Measurements from ENCODE around the gene DOC2A. TPM values are rescaled to one million over a fixed set of nuclear protein-coding genes. Genes with fewer than 3 reads are reported as not detected.

Gene DOC2A
- total RNA-seq, 2 donors from 2014 or later, result 0.16 TPM; not detected in 1

GRCh38 chr16:29994600-29995323, 16.1 kb downstream of the DOC2A start:
- H3K36me3 Mint-ChIP-seq (ENCODE audit: low read depth), result no peaks in the 10 kb centered on the region
- peaks cover 24% of the 10 kb centered on the region for H3K4me1 Mint-ChIP-seq
- H3K9me3 ChIP-seq (ENCODE audit: control insufficient read depth, low read length, poor library complexity, severe bottlenecking), result no peaks in the 10 kb centered on the region
- peak overlapping the region; percentile 98 for H3K4me3 Mint-ChIP-seq
- ATAC-seq (no peak), DNase-seq (no peak)
- H3K27me3 Mint-ChIP-seq, result no peaks in the 10 kb centered on the region
- peak overlapping the region; percentile 94 for H3K27ac Mint-ChIP-seq

- peak overlapping the region; percentile 79 for H3K4me3 Mint-ChIP-seq
- H3K4me1 Mint-ChIP-seq, result peaks cover 24% of the 10 kb centered on the region
- no peaks in the 10 kb centered on the region for H3K9me3 ChIP-seq (ENCODE audit: control insufficient read depth, low read length, poor library complexity, severe bottlenecking)
- no peak for ATAC-seq
- no peaks in the 10 kb centered on the region for H3K36me3 Mint-ChIP-seq (ENCODE audit: low read depth)
- peak overlapping the region; percentile 94 for H3K27ac Mint-ChIP-seq
- no peaks in the 10 kb centered on the region for H3K27me3 Mint-ChIP-seq
- no peak for DNase-seq
These were observed 16.8 kb downstream of the DOC2A start for GRCh38 chr16:29993903-29994599.

- ATAC-seq (no peak), DNase-seq (no peak)
- peak overlapping the region; percentile 79 for H3K4me3 Mint-ChIP-seq
- H3K27ac Mint-ChIP-seq, result peak overlapping the region; percentile 94
- H3K27me3 Mint-ChIP-seq, result no peaks in the 10 kb centered on the region
- peaks cover 2% of the 10 kb centered on the region for H3K36me3 Mint-ChIP-seq (ENCODE audit: low read depth)
- H3K9me3 ChIP-seq (ENCODE audit: control insufficient read depth, low read length, poor library complexity, severe bottlenecking), result no peaks in the 10 kb centered on the region
- H3K4me1 Mint-ChIP-seq, result peaks cover 26% of the 10 kb centered on the region
These were observed 17.5 kb downstream of the DOC2A start for GRCh38 chr16:29993191-29993902.

- H3K9me3 ChIP-seq (ENCODE audit: control insufficient read depth, low read length, poor library complexity, severe bottlenecking), result no peaks in the 10 kb centered on the region
- DNase-seq (no peak), ATAC-seq (no peak)
- Mint-ChIP-seq H3K27me3 (no peaks in the 10 kb centered on the region), H3K4me1 (peaks cover 29% of the 10 kb centered on the region), H3K4me3 (no peak overlapping the region), H3K27ac (no peak overlapping the region), H3K36me3 (ENCODE audit: low read depth) (peaks cover 2% of the 10 kb centered on the region)
These were observed 18.4 kb downstream of the DOC2A start for GRCh38 chr16:29992344-29992967.

- DNase-seq, result no peak
- Mint-ChIP-seq H3K36me3 (ENCODE audit: low read depth) (peaks cover 2% of the 10 kb centered on the region), H3K4me3 (no peak overlapping the region), H3K27ac (no peak overlapping the region), H3K27me3 (no peaks in the 10 kb centered on the region), H3K4me1 (peaks cover 24% of the 10 kb centered on the region)
- H3K9me3 ChIP-seq (ENCODE audit: control insufficient read depth, low read length, poor library complexity, severe bottlenecking), result no peaks in the 10 kb centered on the region
- no peak for ATAC-seq
These were observed 19.3 kb downstream of the DOC2A start for GRCh38 chr16:29991571-29991904.

- Mint-ChIP-seq H3K27ac (no peak overlapping the region), H3K36me3 (ENCODE audit: low read depth) (peaks cover 2% of the 10 kb centered on the region), H3K4me1 (peaks cover 21% of the 10 kb centered on the region), H3K4me3 (peak overlapping the region; percentile 19), H3K27me3 (no peaks in the 10 kb centered on the region)
- ATAC-seq (no peak), DNase-seq (no peak)
- H3K9me3 ChIP-seq (ENCODE audit: control insufficient read depth, low read length, poor library complexity, severe bottlenecking), result no peaks in the 10 kb centered on the region
These were observed 19.8 kb downstream of the DOC2A start for GRCh38 chr16:29990883-29991570.

GRCh38 chr16:29990034-29990433, 20.8 kb downstream of the DOC2A start:
- Mint-ChIP-seq H3K4me3 (no peak overlapping the region), H3K27me3 (no peaks in the 10 kb centered on the region), H3K36me3 (ENCODE audit: low read depth) (peaks cover 7% of the 10 kb centered on the region), H3K4me1 (peaks cover 19% of the 10 kb centered on the region), H3K27ac (no peak overlapping the region)
- ATAC-seq, result no peak
- DNase-seq, result no peak
- H3K9me3 ChIP-seq (ENCODE audit: control insufficient read depth, low read length, poor library complexity, severe bottlenecking), result no peaks in the 10 kb centered on the region

- no peak for DNase-seq
- no peaks in the 10 kb centered on the region for H3K9me3 ChIP-seq (ENCODE audit: control insufficient read depth, low read length, poor library complexity, severe bottlenecking)
- peaks cover 12% of the 10 kb centered on the region for H3K4me1 Mint-ChIP-seq
- H3K27me3 Mint-ChIP-seq, result no peaks in the 10 kb centered on the region
- no peak overlapping the region for H3K4me3 Mint-ChIP-seq
- H3K36me3 Mint-ChIP-seq (ENCODE audit: low read depth), result peaks cover 8% of the 10 kb centered on the region
- no peak for ATAC-seq
- no peak overlapping the region for H3K27ac Mint-ChIP-seq
These were observed 21.5 kb downstream of the DOC2A start for GRCh38 chr16:29989111-29989858.

GRCh38 chr16:29988346-29989075, 22.3 kb downstream of the DOC2A start:
- H3K36me3 Mint-ChIP-seq (ENCODE audit: low read depth), result peaks cover 10% of the 10 kb centered on the region
- H3K27me3 Mint-ChIP-seq, result no peaks in the 10 kb centered on the region
- peaks cover 7% of the 10 kb centered on the region for H3K4me1 Mint-ChIP-seq
- H3K4me3 Mint-ChIP-seq, result no peak overlapping the region
- ATAC-seq, result no peak
- H3K9me3 ChIP-seq (ENCODE audit: control insufficient read depth, low read length, poor library complexity, severe bottlenecking), result no peaks in the 10 kb centered on the region
- no peak for DNase-seq
- H3K27ac Mint-ChIP-seq, result no peak overlapping the region

- Mint-ChIP-seq H3K27ac (no peak overlapping the region), H3K36me3 (ENCODE audit: low read depth) (peaks cover 10% of the 10 kb centered on the region), H3K4me1 (peaks cover 7% of the 10 kb centered on the region), H3K4me3 (no peak overlapping the region), H3K27me3 (no peaks in the 10 kb centered on the region)
- no peak for ATAC-seq
- H3K9me3 ChIP-seq (ENCODE audit: control insufficient read depth, low read length, poor library complexity, severe bottlenecking), result no peaks in the 10 kb centered on the region
- DNase-seq, result no peak
These were observed 23.3 kb downstream of the DOC2A start for GRCh38 chr16:29987371-29988085.

- peaks cover 7% of the 10 kb centered on the region for H3K4me1 Mint-ChIP-seq
- H3K27ac Mint-ChIP-seq, result no peak overlapping the region
- no peak overlapping the region for H3K4me3 Mint-ChIP-seq
- H3K27me3 Mint-ChIP-seq, result no peaks in the 10 kb centered on the region
- no peak for DNase-seq
- H3K9me3 ChIP-seq (ENCODE audit: control insufficient read depth, low read length, poor library complexity, severe bottlenecking), result no peaks in the 10 kb centered on the region
- H3K36me3 Mint-ChIP-seq (ENCODE audit: low read depth), result peaks cover 10% of the 10 kb centered on the region
- no peak for ATAC-seq
These were observed 23.9 kb downstream of the DOC2A start for GRCh38 chr16:29986931-29987330.

All from T-helper 17 cell (primary cell).